Measurements from ENCODE around the gene REG4. TPM values are rescaled to one million over a fixed set of nuclear protein-coding genes. Genes with fewer than 3 reads are reported as not detected.
"Not testable (repeated sequence)": the region's sequence is repeated elsewhere in the genome, so short reads cannot be mapped to it uniquely, and the experiment has no call there.

REG4 gene
- 1 to 10 TPM; 4.9 to 5.8 TPM for total RNA-seq

DNA sequence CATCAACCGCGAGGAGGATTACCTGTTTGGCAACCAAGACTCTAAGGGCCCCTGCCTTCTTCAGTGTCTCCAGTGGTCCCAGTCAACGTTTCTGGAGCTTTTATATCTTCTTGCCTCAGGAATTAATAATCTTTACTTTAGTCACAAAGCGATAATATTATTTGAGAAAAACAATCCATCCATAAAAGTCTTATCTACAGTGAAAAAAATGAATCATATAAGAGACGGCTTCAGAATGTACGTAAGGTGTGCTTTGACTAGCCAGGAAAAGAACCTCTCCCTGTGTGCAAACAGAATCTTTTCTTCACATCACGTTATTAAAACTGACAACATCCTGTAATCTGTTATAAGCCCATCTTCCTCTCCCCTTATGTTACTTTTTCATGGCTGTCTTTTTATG is at the start of gene REG4:
Gene REG4 (minus strand): TSS at position 74 of the 400 bp plus-strand sequence. CDS start 2,691 bp downstream, outside the sequence.
- H3K27me3 Mint-ChIP-seq (ENCODE audit: low read depth), result peaks cover 38% of the 10 kb centered on the region
- ATAC-seq (replicated peaks in 1 of 2) (no peak), DNase-seq (no peak)
- no peaks in the 10 kb centered on the region for H3K36me3 Mint-ChIP-seq (ENCODE audit: insufficient read depth in 2 of 2)
- H3K4me3 Mint-ChIP-seq, result no peak within 1 kb of the TSS
- no peaks in the 10 kb centered on the region for H3K9me3 Mint-ChIP-seq
- peaks cover 11% of the 10 kb centered on the region for H3K4me1 Mint-ChIP-seq (ENCODE audit: low read depth)
- H3K27ac Mint-ChIP-seq, result no peak within 1 kb of the TSS

- Mint-ChIP-seq H3K9me3 (no peaks in the 10 kb centered on the region), H3K27me3 (ENCODE audit: low read depth) (peaks cover 10% of the 10 kb centered on the region), H3K36me3 (ENCODE audit: insufficient read depth in 2 of 2) (no peaks in the 10 kb centered on the region), H3K4me1 (ENCODE audit: low read depth) (peaks cover 13% of the 10 kb centered on the region), H3K27ac (no peak overlapping the region), H3K4me3 (no peak overlapping the region)
- DNase-seq (peak in 1 of 2 donors; percentile 3), ATAC-seq (replicated peaks in 1 of 2) (peak; percentile 59 to 66)
Measured at GRCh38 chr1:119859647-119860046, 48.4 kb upstream of the REG4 start.

GRCh38 chr1:119858556-119859214 is 47.4 kb upstream of the REG4 start:
- not testable (repeated sequence) for H3K4me3 Mint-ChIP-seq; H3K9me3 Mint-ChIP-seq; ATAC-seq (replicated peaks in 1 of 2); H3K36me3 Mint-ChIP-seq (ENCODE audit: insufficient read depth in 2 of 2); H3K27me3 Mint-ChIP-seq (ENCODE audit: low read depth); DNase-seq
- H3K4me1 Mint-ChIP-seq (ENCODE audit: low read depth), result peaks cover 13% of the 10 kb centered on the region
- H3K27ac Mint-ChIP-seq, result peak overlapping the region; percentile 68

DNA sequence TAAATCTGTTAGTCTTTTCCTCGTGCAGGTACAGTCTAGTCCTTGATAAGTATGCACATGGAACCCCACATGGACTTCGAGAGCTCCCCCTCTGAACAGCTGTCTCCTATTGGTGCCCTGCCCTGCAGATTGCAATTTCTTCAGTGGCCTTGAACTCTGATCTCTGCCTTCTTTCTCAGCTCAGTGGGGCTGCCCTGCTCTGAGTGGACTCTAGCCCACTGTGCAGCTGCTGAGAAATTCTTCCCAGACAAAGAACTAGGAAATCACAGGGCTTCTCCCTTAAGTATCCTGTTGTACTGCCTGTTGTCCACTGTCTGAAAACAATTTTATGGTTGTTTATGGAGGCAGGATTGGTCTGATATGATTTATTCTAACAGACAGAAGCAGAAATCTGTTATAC is 46.9 kb upstream of the REG4 start:
- H3K27ac Mint-ChIP-seq, result no peak overlapping the region
- DNase-seq (no peak), ATAC-seq (replicated peaks in 1 of 2) (no peak)
- H3K4me3 Mint-ChIP-seq, result no peak overlapping the region
- peaks cover 13% of the 10 kb centered on the region for H3K4me1 Mint-ChIP-seq (ENCODE audit: low read depth)
- peaks cover 10% of the 10 kb centered on the region for H3K27me3 Mint-ChIP-seq (ENCODE audit: low read depth)
- no peaks in the 10 kb centered on the region for H3K9me3 Mint-ChIP-seq
- H3K36me3 Mint-ChIP-seq (ENCODE audit: insufficient read depth in 2 of 2), result no peaks in the 10 kb centered on the region

DNA sequence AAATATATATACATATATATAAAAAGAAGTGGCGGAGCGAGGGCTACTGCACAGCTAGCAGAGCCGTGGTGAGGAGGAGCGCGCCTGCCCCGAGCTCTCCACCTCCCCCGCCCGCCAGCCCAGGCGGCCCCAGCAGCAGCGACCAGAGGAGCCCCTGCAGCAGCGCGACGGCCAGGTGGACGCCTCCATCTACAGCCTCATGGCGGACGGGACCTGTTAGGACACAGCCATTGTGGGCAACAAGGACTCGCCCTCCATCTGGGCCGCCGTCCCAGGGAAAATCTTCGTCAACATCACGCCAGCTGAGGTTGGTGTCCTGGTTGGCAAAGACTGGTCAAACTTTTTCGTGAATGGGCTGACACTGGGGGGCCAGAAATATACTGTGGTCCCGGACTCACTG is 41.9 kb upstream of the REG4 start:
- Mint-ChIP-seq H3K36me3 (ENCODE audit: insufficient read depth in 2 of 2) (no peaks in the 10 kb centered on the region), H3K4me3 (no peak overlapping the region), H3K4me1 (ENCODE audit: low read depth) (no peaks in the 10 kb centered on the region), H3K9me3 (no peaks in the 10 kb centered on the region), H3K27me3 (ENCODE audit: low read depth) (no peaks in the 10 kb centered on the region), H3K27ac (no peak overlapping the region)
- no peak for DNase-seq
- ATAC-seq (replicated peaks in 1 of 2), result no peak

GRCh38 chr1:119844206-119844605 is 32.9 kb upstream of the REG4 start:
- not testable (repeated sequence) for H3K36me3 Mint-ChIP-seq (ENCODE audit: insufficient read depth in 2 of 2); H3K4me3 Mint-ChIP-seq; H3K4me1 Mint-ChIP-seq (ENCODE audit: low read depth); H3K9me3 Mint-ChIP-seq; H3K27ac Mint-ChIP-seq; DNase-seq; H3K27me3 Mint-ChIP-seq (ENCODE audit: low read depth); ATAC-seq (replicated peaks in 1 of 2)

GRCh38 chr1:119841306-119841705 is 30.0 kb upstream of the REG4 start:
- ATAC-seq (replicated peaks in 1 of 2) (no peak), DNase-seq (no peak)
- Mint-ChIP-seq H3K36me3 (ENCODE audit: insufficient read depth in 2 of 2) (no peaks in the 10 kb centered on the region), H3K27me3 (ENCODE audit: low read depth) (peaks cover 10% of the 10 kb centered on the region), H3K4me1 (ENCODE audit: low read depth) (no peaks in the 10 kb centered on the region), H3K27ac (no peak overlapping the region), H3K9me3 (no peaks in the 10 kb centered on the region), H3K4me3 (no peak overlapping the region)

- H3K27me3 Mint-ChIP-seq (ENCODE audit: low read depth), result peaks cover 10% of the 10 kb centered on the region
- H3K4me3 Mint-ChIP-seq, result no peak overlapping the region
Measured at GRCh38 chr1:119840745-119841144, 29.5 kb upstream of the REG4 start.

GRCh38 chr1:119838236-119838635 is 27.0 kb upstream of the REG4 start:
- Mint-ChIP-seq H3K4me3 (no peak overlapping the region), H3K4me1 (ENCODE audit: low read depth) (no peaks in the 10 kb centered on the region), H3K9me3 (no peaks in the 10 kb centered on the region), H3K36me3 (ENCODE audit: insufficient read depth in 2 of 2) (no peaks in the 10 kb centered on the region), H3K27me3 (ENCODE audit: low read depth) (peaks cover 5% of the 10 kb centered on the region), H3K27ac (no peak overlapping the region)
- no peak for DNase-seq
- no peak for ATAC-seq (replicated peaks in 1 of 2)

More at GRCh38 chr1:119840745-119841144, 29.5 kb upstream of the REG4 start:
- ATAC-seq (replicated peaks in 1 of 2), result no peak
- no peak for DNase-seq
- no peaks in the 10 kb centered on the region for H3K9me3 Mint-ChIP-seq
- no peaks in the 10 kb centered on the region for H3K4me1 Mint-ChIP-seq (ENCODE audit: low read depth)
- no peaks in the 10 kb centered on the region for H3K36me3 Mint-ChIP-seq (ENCODE audit: insufficient read depth in 2 of 2)
- H3K27ac Mint-ChIP-seq, result no peak overlapping the region

DNA sequence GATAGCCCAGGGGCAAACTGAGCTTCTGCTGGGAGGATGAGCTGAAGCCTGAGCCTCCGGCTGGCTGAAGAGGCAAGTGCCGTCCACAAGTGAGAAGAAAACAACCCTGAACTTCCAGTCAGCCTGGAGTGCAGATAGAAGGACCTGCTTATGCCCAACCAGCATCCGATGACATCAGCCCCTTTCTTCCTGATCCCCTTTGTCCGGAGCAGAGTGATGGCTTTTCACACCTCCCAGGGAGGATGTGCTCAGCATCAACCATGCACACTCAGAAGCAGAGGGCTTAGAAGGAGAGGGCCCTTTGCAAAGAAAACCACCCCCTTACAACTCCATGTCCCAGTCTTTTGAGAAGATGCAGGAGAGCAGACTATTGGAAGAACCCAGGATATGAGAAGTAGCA is 23.7 kb upstream of the REG4 start:
- Mint-ChIP-seq H3K27me3 (ENCODE audit: low read depth) (peaks cover 12% of the 10 kb centered on the region), H3K4me3 (no peak overlapping the region), H3K9me3 (no peaks in the 10 kb centered on the region), H3K4me1 (ENCODE audit: low read depth) (no peaks in the 10 kb centered on the region), H3K27ac (no peak overlapping the region), H3K36me3 (ENCODE audit: insufficient read depth in 2 of 2) (no peaks in the 10 kb centered on the region)
- no peak for DNase-seq
- no peak for ATAC-seq (replicated peaks in 1 of 2)

DNA sequence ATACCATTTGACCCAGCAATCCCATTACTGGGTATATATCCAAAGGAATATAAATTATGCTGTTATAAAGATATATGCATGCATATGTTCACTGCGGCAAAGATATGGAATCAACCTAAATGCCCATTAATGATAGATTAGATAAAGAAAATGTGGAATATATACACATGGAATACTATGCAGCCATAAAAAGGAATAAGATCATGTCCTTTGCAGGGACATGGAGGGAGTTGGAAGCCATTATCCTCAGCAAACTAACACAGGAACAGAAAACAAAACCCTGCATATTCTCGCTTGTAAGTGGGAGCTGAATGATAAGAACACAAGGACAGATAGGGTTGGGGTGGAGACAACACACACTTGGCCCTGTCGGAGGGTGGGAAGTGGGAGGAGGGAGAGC is 19.8 kb upstream of the REG4 start:
- Mint-ChIP-seq H3K4me1 (ENCODE audit: low read depth) (no peaks in the 10 kb centered on the region), H3K27me3 (ENCODE audit: low read depth) (peaks cover 13% of the 10 kb centered on the region), H3K4me3 (no peak overlapping the region), H3K9me3 (no peaks in the 10 kb centered on the region), H3K27ac (no peak overlapping the region), H3K36me3 (ENCODE audit: insufficient read depth in 2 of 2) (no peaks in the 10 kb centered on the region)
- ATAC-seq (replicated peaks in 1 of 2), result no peak
- no peak for DNase-seq

DNA sequence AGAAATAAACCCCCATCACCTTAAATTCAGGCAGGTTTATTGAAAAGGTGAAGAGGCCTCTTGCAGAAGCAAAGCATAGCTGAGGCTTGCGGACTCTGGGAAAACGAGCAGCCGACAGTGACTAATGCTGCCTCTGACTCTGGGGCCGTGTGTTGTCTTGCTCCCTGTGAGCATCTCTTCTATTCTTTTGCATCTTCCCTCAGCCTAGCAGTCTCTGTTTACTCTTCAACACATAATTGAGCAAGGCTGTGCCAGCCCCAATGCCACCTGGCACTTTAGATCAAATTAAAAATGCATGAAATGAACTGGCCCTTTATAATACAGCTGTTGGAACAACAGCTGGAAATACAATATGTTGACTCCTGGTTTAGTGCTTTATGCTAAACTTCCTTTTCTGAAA is 18.4 kb upstream of the REG4 start:
- Mint-ChIP-seq H3K27me3 (ENCODE audit: low read depth) (peaks cover 13% of the 10 kb centered on the region), H3K36me3 (ENCODE audit: insufficient read depth in 2 of 2) (no peaks in the 10 kb centered on the region), H3K9me3 (no peaks in the 10 kb centered on the region), H3K4me3 (no peak overlapping the region), H3K4me1 (ENCODE audit: low read depth) (no peaks in the 10 kb centered on the region), H3K27ac (no peak overlapping the region)
- DNase-seq (no peak), ATAC-seq (replicated peaks in 1 of 2) (no peak)

GRCh38 chr1:119829006-119829405 is 17.7 kb upstream of the REG4 start:
- H3K4me3 Mint-ChIP-seq; H3K4me1 Mint-ChIP-seq (ENCODE audit: low read depth); H3K9me3 Mint-ChIP-seq; DNase-seq; ATAC-seq (replicated peaks in 1 of 2); H3K27ac Mint-ChIP-seq; H3K36me3 Mint-ChIP-seq (ENCODE audit: insufficient read depth in 2 of 2): not testable (repeated sequence)
- H3K27me3 Mint-ChIP-seq (ENCODE audit: low read depth), result peaks cover 14% of the 10 kb centered on the region

DNA sequence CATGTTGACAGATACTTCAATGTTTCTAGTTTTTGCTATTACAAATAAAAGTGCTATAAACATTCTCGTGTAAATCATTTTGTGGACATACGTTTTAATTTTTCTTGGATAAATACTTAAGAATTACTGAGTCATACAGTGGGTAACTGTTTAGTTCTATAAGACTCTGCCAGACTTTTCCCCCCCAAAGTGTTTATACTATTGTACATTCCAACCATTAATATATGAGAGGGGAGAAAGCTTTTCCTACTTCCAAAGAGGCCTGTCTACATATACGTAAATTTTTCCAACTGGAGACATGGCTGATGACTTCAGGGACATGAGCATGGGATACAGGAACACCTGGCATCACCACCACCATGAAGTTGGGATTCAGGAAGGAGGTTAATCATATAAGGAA is 17.0 kb upstream of the REG4 start:
- no peak overlapping the region for H3K27ac Mint-ChIP-seq
- H3K27me3 Mint-ChIP-seq (ENCODE audit: low read depth), result peaks cover 21% of the 10 kb centered on the region
- no peaks in the 10 kb centered on the region for H3K9me3 Mint-ChIP-seq
- H3K4me3 Mint-ChIP-seq, result no peak overlapping the region
- no peaks in the 10 kb centered on the region for H3K4me1 Mint-ChIP-seq (ENCODE audit: low read depth)
- H3K36me3 Mint-ChIP-seq (ENCODE audit: insufficient read depth in 2 of 2), result no peaks in the 10 kb centered on the region
- DNase-seq, result no peak
- ATAC-seq (replicated peaks in 1 of 2), result no peak
